GM21528 (cell line): ENCODE results near the gene RNF141.

Experiments
- ATAC-seq: cut with Tn5 transposase; IDR thresholded peaks from one replicate; pipeline ENCODE4 v1.9.1; 2021; ENCODE audit warnings: mild to moderate bottlenecking, moderate library complexity; ENCODE audit not compliant: unreplicated experiment, low FRiP score

The RNF141 gene

DNA sequence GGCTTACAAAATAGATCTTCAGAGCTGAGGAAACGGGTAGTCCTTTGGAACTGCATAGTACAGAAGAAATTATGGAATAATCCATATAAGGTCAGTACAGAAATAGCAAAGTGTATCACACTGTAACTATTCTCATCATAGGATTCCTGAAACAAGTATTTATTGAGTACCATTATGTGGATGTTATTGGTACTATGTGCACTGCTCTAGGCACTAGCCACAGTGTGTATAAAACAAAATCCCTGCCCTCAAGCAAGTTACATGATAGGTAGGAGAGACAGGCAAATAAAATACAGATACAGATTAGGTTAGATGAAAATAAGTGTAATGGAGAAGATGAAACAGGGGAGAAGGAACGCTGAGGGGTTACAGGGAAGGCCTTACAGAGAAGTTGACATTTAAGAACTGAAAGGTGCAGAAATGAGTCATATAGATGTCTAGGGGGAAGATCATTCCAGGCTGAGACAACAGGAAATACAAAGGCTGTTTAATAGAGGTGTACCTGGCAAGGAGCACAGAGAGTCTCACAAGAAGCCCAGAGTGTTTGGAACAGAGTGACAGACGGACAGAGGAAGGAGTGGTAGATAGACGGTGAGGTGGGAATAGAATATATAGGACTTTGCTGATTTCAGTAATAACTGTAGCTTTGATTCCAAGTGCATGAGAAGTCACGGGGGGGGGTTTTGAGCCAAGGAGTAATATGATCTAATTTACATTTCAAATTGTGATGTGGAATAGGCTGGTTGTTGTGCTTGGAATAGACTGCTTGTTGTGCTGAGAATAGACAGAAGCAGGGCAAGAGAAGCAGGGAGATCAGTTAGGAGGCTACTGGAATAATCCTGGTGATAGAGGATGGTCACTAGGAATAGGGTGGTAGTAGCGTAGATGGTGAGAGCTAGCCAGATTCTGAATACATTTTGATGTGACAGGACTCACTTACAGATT, 13.7 kb downstream of the RNF141 start:
- no peak for ATAC-seq

- no peak for ATAC-seq
Observed at GRCh38 chr11:10524471-10524870, 16.5 kb downstream of the RNF141 start.

DNA sequence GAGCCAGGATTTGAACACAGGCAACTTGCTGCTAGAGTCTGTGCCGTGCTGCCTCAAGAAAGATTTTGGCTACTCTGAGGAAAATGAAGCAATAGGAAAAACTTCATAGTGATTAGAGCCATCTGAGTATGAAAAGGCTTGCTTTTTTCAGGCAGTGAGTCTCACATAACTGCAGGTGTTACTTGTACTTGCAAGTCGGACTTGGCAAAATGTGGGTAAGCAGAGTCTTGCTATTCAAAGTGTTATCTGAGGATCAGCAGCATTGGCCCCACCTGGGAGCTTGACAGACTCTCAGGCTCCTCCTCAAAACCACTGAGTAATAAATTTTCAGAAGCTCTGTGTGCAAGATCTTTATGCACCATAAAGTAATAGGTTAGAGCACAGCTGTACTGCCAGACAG, 18.1 kb downstream of the RNF141 start:
- no peak for ATAC-seq

GRCh38 chr11:10522276-10522675, 18.7 kb downstream of the RNF141 start:
- ATAC-seq: no peak

GRCh38 chr11:10520562-10520961, 20.4 kb downstream of the RNF141 start:
- no peak for ATAC-seq

- ATAC-seq: no peak
Observed at GRCh38 chr11:10519630-10520029, 21.4 kb downstream of the RNF141 start.

DNA sequence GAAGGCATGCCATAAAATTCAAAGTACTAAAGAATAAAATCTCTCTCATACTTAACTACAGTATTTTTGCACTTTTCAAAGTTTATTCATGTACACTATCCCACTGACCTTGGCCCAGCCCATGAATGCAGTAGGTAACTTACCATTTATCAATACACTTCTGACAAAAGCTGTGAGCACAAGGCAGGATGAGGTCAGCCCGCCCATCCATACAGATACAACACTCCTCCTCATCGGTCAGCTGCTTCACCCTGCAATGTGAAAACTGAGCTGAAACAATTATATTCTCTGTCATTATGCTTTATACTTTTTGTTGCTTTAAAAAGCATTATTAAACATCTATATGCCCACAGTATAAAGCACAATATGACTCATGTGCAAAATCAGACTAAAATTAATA, 22.1 kb downstream of the RNF141 start:
- ATAC-seq: no peak

DNA sequence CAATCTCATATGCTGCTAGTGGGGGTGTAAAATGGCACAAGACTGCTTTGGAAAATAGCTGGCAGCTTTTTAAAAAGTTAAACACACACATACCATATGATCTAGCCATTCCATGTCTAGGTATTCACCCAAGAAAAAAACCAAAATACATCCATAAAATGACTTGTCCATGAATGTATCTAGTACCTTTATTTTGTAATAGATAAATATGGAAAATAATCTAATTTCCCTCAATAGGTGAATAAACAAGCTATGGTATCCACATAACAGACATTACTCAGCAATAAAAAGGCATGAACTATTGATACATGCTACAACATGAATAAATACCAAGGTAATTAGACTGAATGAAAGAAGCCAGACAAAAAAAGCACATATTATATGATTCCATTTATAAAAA, 22.9 kb downstream of the RNF141 start:
- no peak for ATAC-seq

DNA sequence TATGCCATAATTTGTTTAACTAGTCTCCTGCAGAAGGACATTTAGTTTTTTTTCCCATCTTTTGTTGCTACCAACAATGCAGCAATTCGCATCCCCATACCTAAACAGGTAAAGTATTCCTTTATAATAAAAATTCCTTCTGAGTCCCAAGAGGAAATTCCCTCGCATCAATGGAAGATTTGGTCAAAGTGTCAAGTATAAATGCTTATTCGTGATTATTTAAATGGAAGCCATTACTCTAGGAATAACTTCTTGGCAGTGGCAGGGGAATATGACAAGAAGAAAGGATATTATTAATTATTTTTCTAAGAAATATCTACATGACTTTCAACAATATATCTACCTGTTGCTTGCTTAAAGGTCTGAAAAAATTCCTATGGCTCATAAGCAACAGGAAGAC, 25.6 kb downstream of the RNF141 start:
- no peak for ATAC-seq

DNA sequence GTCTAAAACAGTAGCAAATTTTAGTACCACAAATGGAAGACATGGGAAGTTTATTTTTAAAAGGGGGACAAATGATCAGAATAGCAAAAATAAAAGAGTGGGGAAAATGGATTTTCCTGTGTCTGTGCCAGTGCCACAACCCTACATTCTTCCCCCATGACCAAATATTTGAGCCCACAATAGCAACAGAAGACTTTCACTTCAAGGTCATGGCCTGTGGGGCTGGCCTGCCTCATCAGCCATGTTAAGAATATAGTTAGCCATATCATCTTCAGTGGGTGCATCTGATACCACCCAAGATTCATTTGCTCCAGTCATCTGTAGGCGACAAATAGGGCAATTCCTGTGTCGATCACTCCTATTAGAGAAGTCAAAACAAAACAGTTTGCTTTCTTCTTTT, 26.3 kb downstream of the RNF141 start:
- ATAC-seq: no peak

GRCh38 chr11:10514202-10514601, 26.8 kb downstream of the RNF141 start:
- no peak for ATAC-seq

DNA sequence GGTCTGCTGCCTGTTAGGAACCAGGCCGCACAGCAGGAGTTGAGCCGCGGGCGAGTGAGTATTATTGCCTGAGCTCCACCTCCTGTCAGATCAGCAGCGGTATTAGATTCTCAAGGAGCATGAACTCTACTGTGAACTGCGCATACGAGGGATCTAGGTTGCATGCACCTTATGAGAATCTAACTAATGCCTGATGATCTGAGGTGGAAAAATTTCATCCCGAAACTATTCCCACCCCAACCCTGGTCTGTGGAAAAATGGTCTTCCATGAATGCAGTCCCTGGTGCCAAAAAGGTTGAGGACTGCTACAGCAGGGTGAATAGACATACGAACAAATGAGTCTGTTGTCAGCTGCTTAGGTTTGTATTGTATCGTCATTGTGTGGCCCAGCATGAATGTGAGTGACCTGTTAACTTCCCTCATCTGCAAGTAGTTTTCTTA, 29.8 kb downstream of the RNF141 start:
- no peak for ATAC-seq

DNA sequence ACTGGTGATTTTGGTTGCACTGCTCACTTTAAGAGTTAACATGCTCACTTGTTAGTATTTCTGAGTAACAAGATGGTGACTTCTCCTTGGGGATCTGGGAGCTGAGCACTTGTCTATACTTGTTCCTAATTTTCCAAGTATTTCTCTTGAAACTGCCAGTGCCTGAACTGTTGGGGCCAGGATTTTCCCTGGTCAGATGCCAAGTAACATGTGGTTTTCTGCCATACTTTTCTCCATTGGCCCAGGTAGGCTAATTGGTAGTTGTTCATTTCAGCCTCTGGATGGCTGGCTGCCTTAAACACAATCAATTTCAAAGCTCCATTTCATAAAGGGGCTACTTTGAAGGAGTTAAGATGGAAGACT, 35.0 kb downstream of the RNF141 start:
- no peak for ATAC-seq

DNA sequence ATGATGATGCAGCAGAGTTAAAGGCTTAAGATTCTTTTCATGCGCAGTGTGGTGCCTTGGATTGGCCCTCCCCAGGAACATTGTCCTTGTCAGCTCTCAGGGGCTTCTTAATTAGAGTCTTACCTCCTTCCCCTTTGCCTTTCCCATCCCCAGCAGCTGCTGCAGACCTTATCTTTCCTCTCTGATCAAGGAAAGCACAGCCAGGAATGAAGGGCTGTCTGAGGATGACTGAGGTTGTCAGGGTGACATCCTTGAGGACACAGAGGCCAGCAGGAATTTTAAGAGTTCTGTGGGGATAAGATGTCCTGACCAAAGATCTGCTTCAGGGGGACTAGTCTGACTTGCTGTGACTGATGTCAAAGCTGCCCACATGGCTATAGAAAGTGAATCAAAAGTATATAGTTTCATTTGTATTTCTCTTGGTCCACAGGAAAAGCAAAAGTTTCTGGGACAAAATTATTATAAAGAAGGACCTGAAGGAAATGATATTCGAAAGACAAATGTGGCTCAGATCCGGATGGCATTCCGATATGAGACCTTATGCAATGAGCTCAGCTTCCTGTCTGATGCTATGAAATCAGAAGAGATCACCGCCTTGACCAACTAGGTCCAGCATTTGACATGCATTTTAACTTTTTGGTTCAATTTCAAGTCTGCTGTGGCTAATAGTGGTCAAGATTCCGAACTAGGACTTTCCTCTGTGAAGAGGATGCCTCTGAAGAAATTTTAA, 35.5 kb downstream of the RNF141 start:
- no peak for ATAC-seq

- no peak for ATAC-seq
Observed at GRCh38 chr11:10504490-10504889, 36.5 kb downstream of the RNF141 start.

- no peak for ATAC-seq
Observed at GRCh38 chr11:10503777-10504480, 37.1 kb downstream of the RNF141 start.

DNA sequence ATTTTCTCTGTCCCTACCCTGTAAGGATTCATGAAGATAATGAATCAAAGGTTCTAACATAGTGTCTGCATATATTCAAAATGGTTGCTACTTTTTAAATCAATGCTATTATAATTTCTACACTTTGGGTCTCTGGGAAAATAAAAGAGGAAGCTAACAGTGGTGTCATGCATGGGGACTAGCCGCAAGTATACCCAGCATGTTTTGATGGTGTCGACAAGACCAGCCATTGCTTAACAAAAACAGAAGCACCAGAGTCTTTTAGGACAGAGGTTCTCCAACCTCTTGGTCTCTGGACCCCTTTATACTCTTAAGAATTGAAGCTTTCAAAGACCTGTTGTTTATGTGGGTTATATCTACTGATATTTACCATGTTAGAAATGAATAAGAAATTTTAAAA, 37.8 kb downstream of the RNF141 start:
- no peak for ATAC-seq

- no peak for ATAC-seq
Observed at GRCh38 chr11:10502770-10503169, 38.2 kb downstream of the RNF141 start.

- no peak for ATAC-seq
Observed at GRCh38 chr11:10502065-10502680, 38.8 kb downstream of the RNF141 start.

GRCh38 chr11:10500757-10501684, 40.0 kb downstream of the RNF141 start:
- no peak for ATAC-seq
